CD4-positive, alpha-beta T cell treated with Interleukin-10 for 1 hour (primary cell): ENCODE results near the gene MLKL.
A peak's percentile ranks its signal among the peaks of the same experiment; 100 is the strongest.

Experiments used
- DNase-seq: peaks from one replicate; pipeline ENCODE4 v3.0.0-alpha.2; 2020

MLKL gene

DNA sequence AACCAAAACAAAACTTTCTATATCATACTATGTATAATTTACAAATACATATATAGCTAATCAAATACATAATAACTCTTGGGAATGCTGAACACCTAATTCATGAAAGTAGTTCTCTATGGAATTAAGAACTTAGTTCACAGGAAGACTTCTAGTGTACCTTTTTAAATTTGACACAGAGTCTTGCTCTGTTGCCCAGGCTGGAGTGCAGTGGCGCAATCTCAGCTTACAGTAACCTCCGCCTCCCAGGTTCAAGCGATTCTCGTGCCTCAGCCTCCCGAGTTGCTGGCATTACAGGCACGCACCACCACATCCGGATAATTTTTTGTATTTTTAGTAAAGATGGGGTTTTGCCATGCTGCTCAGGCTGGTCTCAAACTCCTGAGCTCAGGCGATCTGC is 58.7 kb downstream of the MLKL start:
- no peak for DNase-seq

DNA sequence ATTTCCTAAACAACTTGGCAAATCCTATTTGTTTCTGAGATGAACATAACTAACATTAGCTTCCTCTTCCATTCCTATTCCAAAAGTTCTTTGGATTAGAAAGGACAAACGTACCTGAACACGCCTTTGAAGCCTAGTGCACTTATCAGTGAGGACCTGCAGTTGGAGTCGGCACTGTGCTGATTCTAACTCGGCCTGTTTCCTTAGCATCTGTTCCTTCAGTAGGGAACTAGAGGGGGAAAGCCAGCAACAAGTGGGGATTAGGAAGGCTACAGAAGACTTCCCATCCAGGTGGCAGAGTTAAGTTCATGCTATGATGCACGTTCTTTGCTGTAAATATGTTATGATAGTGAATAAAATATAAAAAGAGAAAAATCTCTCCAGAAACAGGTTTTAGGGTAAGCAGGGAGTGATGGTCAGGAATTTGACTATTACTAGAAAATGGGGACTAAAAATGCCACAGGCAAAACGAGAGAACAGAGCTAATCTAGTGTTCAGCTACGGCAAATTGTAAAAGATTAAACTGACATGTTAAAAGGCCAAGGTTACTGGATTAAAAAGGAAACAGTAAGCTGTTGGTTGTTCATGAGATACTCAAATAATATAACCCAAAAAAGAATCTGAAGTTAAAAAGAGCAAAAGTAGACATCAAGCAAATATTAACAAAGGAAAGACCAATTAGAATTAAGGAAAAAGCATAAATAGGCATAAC is 62.8 kb downstream of the MLKL start:
- no peak for DNase-seq

DNA sequence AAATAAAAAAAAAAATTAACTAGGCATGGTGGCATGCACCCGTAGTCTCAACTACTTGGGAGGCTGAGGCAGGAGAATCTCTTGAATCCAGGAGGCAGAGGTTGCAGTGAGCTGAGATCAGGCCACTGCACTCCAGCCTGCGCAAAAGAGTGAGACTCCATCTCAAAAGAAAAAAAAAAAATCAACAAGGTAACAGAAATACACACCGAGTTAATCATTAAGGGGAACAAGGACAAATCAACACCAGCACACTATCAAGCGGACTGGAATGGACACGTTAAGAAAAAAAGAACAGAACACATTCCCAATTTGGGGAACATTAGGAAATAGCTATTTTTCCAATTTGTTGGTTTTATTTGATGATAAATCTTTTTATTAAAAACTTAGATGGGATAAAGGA is 65.4 kb downstream of the MLKL start:
- DNase-seq: no peak

DNA sequence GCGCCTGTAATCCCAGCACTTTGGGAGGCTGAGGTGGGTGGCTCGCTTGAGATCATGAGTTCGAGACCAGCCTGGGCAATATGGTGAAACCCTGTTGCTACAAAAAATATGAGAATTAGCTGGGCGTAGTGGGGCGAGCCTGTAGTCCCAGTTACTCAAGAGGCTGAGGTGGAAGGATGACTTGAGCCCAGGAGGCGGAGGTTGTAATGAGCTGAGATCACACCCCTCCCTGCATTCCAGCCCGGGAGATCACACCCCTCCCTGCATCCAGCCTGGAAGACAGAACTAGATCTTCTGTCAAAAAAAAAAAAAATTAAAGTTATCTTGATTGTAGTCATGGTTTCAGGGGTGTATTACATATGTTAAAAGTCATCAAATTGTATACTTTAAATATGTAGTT is 67.0 kb downstream of the MLKL start:
- no peak for DNase-seq

DNA sequence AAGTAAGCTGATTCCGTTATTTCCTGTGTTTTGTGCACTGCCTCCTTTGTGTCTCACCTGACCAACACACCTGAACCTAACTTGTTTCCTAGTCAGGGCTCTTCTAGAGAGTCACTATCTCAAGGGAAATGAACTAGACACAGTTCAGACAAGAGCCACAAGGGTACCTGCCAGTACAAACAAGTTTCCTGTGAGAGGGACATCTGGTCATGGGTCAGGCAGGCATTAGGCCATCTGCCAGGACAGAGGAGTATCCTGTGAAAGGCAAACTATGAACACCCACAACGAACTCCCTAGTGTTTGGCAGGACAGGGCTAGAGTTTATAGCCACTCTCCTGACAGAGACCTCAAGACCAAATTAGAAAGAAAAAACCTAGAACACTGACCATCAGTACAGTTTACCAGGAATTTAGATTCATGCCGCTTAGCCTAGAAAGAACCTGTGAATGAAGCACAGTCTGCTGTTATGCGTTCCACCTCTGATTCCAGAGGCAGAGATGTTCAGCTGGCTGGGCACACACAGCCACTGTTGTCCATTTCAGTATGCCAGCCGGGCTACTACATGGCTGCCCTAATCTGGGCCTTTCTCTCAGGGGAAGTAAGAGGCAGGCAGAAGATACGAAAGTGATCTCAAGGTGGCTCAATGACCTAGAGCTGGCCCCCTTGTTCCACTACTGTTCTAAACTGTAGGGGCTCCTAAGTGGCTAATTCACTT is 73.0 kb downstream of the MLKL start:
- DNase-seq: no peak

DNA sequence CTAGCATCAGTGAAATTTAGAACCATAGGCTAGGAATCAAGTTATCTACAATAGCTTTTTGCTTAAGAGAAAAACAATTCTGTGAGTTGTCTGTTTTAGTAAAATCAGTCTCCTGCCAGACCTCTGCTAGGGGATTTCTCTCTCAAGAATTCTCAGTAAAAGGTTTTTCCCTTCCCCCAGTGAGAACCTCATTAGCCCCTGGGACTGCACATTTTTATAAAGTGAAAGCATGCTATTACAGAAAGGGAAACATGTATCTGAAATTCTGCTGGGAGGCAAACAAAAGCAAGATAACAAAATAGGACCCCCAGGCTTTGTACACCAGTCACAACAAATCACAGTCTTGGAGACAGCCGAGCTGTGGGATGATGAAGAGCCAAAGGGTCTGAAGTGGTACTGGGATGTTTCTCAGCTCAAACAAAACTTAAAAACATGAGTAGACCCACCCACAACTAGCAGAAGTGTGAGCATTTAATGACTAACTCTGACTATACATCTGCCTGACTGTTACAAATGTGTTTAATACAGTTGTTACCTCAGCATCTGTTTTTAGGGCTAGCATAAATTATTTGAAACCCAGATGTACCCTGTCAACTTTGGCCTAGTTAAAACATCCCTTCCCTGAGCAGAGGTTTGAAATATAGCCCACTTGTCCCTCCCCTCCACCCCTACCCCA is 73.8 kb downstream of the MLKL start:
- no peak for DNase-seq

DNA sequence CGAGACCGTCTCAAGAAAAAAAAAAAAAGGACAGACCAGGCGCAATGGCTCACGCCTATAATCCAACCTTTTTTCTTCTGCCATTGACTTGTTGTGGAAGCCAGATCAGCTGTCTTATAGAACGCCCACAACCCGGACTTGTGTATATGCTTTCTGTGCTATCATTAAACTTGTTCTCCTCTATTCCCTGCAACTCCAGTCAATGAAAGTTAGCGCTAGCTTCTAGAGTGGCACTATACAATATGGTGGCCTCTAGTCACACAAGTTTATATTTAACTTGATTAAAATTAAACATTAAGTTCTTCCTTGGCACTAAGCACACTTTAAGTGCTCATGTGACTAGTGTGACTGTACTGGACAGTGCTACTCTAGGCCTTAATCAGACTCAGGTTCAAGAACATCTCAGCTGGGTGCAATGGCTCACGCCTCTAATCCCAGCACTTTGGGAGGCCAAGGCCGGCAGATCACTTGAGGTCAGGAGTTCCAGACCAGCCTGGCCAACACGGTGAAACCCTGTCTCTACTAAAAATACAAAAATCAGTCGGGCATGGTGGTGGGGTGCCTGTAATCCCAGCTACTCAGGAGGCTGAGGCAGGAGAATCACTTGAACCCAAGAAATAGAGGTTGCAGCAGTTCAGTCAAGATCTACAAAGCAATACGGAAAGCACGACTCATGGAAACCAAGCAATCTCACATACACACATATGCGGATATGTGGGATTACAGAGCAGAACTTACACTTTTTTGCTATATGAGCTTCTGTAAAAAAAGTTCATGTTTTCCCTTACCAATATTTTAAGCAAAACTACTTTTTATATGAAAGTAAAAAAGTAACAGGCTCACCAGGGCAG is 74.9 kb downstream of the MLKL start:
- no peak for DNase-seq

DNA sequence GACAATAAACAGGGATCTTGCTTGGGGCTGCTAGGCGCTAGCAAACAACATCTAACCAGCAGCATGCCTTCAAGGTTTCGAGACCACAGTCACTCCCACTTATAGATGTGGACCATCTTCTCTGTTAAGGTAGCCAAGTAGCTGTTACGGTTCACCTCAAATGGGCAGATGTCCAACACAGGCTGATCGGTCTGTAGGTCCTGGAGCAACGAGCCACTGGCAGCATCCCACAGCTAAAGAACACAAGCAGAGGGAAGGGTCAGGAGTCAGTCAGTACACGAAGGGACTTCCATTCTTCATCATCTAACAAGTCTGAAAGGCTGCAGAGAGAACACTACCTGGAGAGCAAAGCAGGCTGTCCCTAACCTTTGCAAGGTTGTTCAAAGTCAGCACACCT is 76.8 kb downstream of the MLKL start:
- no peak for DNase-seq

DNA sequence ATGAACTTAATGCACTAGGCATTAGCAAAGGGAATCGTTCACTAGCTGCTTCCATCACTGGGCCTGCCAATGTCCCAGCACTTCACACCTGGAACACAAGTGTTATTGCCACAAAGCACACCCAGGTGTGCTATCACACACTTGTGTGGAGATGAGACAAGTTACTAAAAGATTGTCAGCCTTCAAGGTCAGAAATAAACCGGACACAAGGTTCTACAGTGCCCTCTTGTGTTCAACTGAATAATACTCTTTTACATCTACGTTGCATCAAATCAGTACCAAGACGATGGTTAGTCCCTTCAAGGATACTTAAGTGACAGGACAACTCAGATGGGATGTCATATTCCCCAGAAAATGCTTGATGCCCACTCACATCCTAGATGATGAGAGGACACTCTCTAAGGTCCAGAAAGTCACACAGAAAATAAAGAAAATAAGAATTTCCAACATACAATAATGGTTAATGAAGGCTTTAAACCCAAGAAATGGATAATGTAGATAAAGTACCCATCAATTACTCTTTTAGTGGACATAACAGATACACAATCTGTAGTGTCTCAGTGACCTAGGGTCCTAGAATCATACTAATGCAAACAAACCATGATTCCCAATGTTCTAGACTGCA is 77.3 kb downstream of the MLKL start:
- peak; percentile 67 for DNase-seq

DNA sequence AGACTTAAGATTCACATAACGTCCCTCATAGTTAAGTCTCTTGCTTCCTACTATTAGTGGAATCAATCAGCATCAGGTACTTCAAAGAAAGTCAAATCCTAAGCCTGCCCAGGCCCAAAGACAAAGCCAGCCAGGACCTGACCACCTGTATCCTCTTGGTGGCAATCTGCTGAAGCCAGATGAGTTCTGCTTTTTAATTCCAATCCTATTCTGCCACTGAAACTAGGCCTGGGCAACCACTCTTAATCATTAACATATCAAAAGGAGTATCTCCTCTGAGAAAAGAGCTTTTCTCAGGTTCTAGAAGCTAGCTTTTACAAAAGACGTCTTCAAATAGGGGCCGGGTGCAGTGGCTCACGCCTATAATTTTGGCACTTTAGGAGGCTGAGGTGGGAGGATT is 78.7 kb downstream of the MLKL start:
- no peak for DNase-seq
